PFSK-1 (cell line): ENCODE results near the gene CASQ1.

ENCODE experiments used
- FOXP2 ChIP-seq: optimal IDR thresholded peaks from 2 replicates; pipeline ENCODE3; 2011; ENCODE audit warnings: borderline replicate concordance, control low read depth, inconsistent platforms; ENCODE audit not compliant: insufficient read depth; ENCODE audit errors: extremely low read length, extremely low read depth
- POLR2AphosphoS5 ChIP-seq: IDR thresholded peaks from 2 replicates; pipeline ENCODE4 v1.6.1; 2012; ENCODE audit warnings: low read depth, mild to moderate bottlenecking, control low read depth, low read length, moderate library complexity
- REST ChIP-seq, 2 experiments: IDR thresholded peaks; 2 replicates each; pipeline versions ENCODE4 v1.6.1 to v1.8.0; 2011 to 2012; ENCODE audit warnings: low read depth in 2 of 2, low read length in 2 of 2, control low read depth in 1 of 2, inconsistent platforms in 1 of 2, mild to moderate bottlenecking in 1 of 2, moderate library complexity in 1 of 2; ENCODE audit not compliant: insufficient read depth in 1 of 2
- SIN3A ChIP-seq: IDR thresholded peaks from 2 replicates; pipeline ENCODE4 v1.6.1; 2012; ENCODE audit warnings: mild to moderate bottlenecking, low read length, moderate library complexity, borderline replicate concordance; ENCODE audit not compliant: insufficient read depth
- TAF1 ChIP-seq: IDR thresholded peaks from 2 replicates; pipeline ENCODE4 v1.6.1; 2012; ENCODE audit warnings: low read length, control low read depth, borderline replicate concordance; ENCODE audit not compliant: insufficient read depth

CASQ1 gene

GRCh38 chr1:160206421-160207117, 16.2 kb downstream of the CASQ1 start:
- no peak for TF ChIP-seq POLR2AphosphoS5
- no peak for TF ChIP-seq TAF1
- no peak for TF ChIP-seq SIN3A
- TF ChIP-seq REST (IDR thresholded peaks at IDR 0.05; ENCODE audit: insufficient read depth in 1 of 2, low read depth in 2 of 2, low read length in 2 of 2) = no peak
- TF ChIP-seq FOXP2 = no peak

GRCh38 chr1:160207118-160207650, 16.8 kb downstream of the CASQ1 start:
- TF ChIP-seq FOXP2 (no peak), POLR2AphosphoS5 (no peak), SIN3A (no peak), TAF1 (no peak), REST (IDR thresholded peaks at IDR 0.05; ENCODE audit: insufficient read depth in 1 of 2, low read depth in 2 of 2, low read length in 2 of 2) (no peak)

GRCh38 chr1:160207771-160208556, 17.6 kb downstream of the CASQ1 start:
- TF ChIP-seq FOXP2 = no peak
- no peak for TF ChIP-seq REST (IDR thresholded peaks at IDR 0.05; ENCODE audit: insufficient read depth in 1 of 2, low read depth in 2 of 2, low read length in 2 of 2)
- TF ChIP-seq SIN3A = no peak
- TF ChIP-seq TAF1 = no peak
- TF ChIP-seq POLR2AphosphoS5 = no peak

GRCh38 chr1:160208557-160209320, 18.4 kb downstream of the CASQ1 start:
- TF ChIP-seq POLR2AphosphoS5 = peak; percentile 43; the same call in 1 of the 2 replicates
- TF ChIP-seq TAF1 = no peak

GRCh38 chr1:160209321-160210046, 19.1 kb downstream of the CASQ1 start:
- TF ChIP-seq SIN3A (no peak), FOXP2 (no peak), TAF1 (no peak), POLR2AphosphoS5 (no peak), REST (IDR thresholded peaks at IDR 0.05; ENCODE audit: insufficient read depth in 1 of 2, low read depth in 2 of 2, low read length in 2 of 2) (no peak)
